K562 (cell line): ENCODE measurements around the gene FN3KRP. TPM values are rescaled to one million over a fixed set of nuclear protein-coding genes. Genes with fewer than 3 reads are reported as not detected.

Experiments used
- BRF2 ChIP-seq: IDR thresholded peaks from 3 replicates; pipeline ENCODE4 v1.6.1; 2011; ENCODE audit warnings: borderline replicate concordance, mild to moderate bottlenecking; ENCODE audit not compliant: insufficient read length, insufficient read depth
- CHAMP1 ChIP-seq: fragments of 450-650 bp; IDR thresholded peaks from 2 replicates; pipeline ENCODE4 v1.6.1; 2016; ENCODE audit warnings: mild to moderate bottlenecking
- DMBX1 ChIP-seq: fragments of 250-450 bp; sonication (Bioruptor Pico); IDR thresholded peaks from 2 replicates; pipeline ENCODE4 v1.8.0; 2022; ENCODE audit warnings: inconsistent platforms, mild to moderate bottlenecking, moderate library complexity, borderline replicate concordance
- ERF ChIP-seq: fragments of 450-650 bp; formaldehyde crosslinking; IDR thresholded peaks from 2 replicates; pipeline ENCODE4 v1.4.0; 2020; ENCODE audit warnings: mild to moderate bottlenecking, mixed read lengths
- FUS ChIP-seq: fragments of 200-400 bp; formaldehyde crosslinking; optimal IDR thresholded peaks from 2 replicates; pipeline ENCODE3; 2017; ENCODE audit warnings: low read depth, low read length
- GTF2A2 ChIP-seq: IDR thresholded peaks from 2 replicates; pipeline ENCODE4 v1.6.1; 2016; ENCODE audit warnings: mild to moderate bottlenecking, missing genetic modification characterization, missing compliant biosample characterization
- KAT2B ChIP-seq: IDR thresholded peaks from one replicate; pipeline ENCODE4 v1.6.1; 2012; ENCODE audit warnings: low read depth, mild to moderate bottlenecking, control low read depth, inconsistent platforms, low read length, moderate library complexity
- KDM2B ChIP-seq: fragments of 250-450 bp; sonication (Bioruptor Pico); IDR thresholded peaks from 2 replicates; pipeline ENCODE4 v1.8.0; 2021; ENCODE audit warnings: mild to moderate bottlenecking, moderate library complexity
- KLF13 ChIP-seq: fragments of 450-650 bp; IDR thresholded peaks from 2 replicates; pipeline ENCODE4 v1.6.1; 2016; ENCODE audit warnings: missing genetic modification characterization, low read depth, mild to moderate bottlenecking, missing compliant biosample characterization, moderate library complexity, borderline replicate concordance
- NCOA2 ChIP-seq, 2 experiments: fragments of 450-650 bp; IDR thresholded peaks; 2 replicates each; pipeline ENCODE4 v1.6.1; 2018; ENCODE audit warnings: mild to moderate bottlenecking in 2 of 2, moderate library complexity in 1 of 2; ENCODE audit not compliant: partially characterized antibody in 2 of 2
- NCOR1 ChIP-seq: fragments of 450-650 bp; IDR thresholded peaks from 2 replicates; pipeline ENCODE4 v1.6.1; 2016; ENCODE audit warnings: mild to moderate bottlenecking, moderate library complexity
- NFIC ChIP-seq: fragments of 450-650 bp; IDR thresholded peaks from 2 replicates; pipeline ENCODE4 v1.6.1; 2017; ENCODE audit warnings: mild to moderate bottlenecking, inconsistent platforms
- PPARD ChIP-seq: fragments of 250-450 bp; sonication (Bioruptor Pico); IDR thresholded peaks from 2 replicates; pipeline ENCODE4 v1.8.0; 2022; ENCODE audit warnings: inconsistent platforms, mild to moderate bottlenecking, moderate library complexity
- SOX6 ChIP-seq: fragments of 450-650 bp; IDR thresholded peaks from 2 replicates; pipeline ENCODE4 v1.6.1; 2014; ENCODE audit warnings: mild to moderate bottlenecking
- TFAP4 ChIP-seq: sonication (generic); formaldehyde crosslinking; IDR thresholded peaks from 2 replicates; pipeline ENCODE4 v1.8.0; 2022; ENCODE audit warnings: missing genetic modification reagents, mild to moderate bottlenecking, moderate library complexity, borderline replicate concordance
- ZEB2 ChIP-seq: fragments of 450-650 bp; IDR thresholded peaks from 2 replicates; pipeline ENCODE4 v1.6.1; 2016
- ZNF324 ChIP-seq: fragments of 250-450 bp; sonication (Bioruptor Pico); IDR thresholded peaks from 2 replicates; pipeline ENCODE4 v1.4.0; 2020; ENCODE audit warnings: mild to moderate bottlenecking
- ZNF512 ChIP-seq: IDR thresholded peaks from 2 replicates; pipeline ENCODE4 v1.6.1; 2016; ENCODE audit warnings: missing genetic modification characterization, missing compliant biosample characterization
- polyA plus RNA-seq, 8 experiments: library from polyadenylated mRNA; depleted of rRNA in 4 of 8; stranded (reverse) in 5 of 8; unstranded in 3 of 8; fragments of >200 nt; fragmentation: Nextera tagmentation in 2 of 8; fragmentation: Illumina TruSeq in 1 of 8; extraction: Ambion mirVana in 2 of 8; extraction: Trizol in 1 of 8; gene quantifications; 2 replicates each; pipeline versions ENCODE4 v1.2.1 to v1.2.3, GENCODE V29; 2011 to 2014; ENCODE audit warnings: inconsistent platforms in 1 of 8, missing spikeins in 1 of 8
- total RNA-seq, 7 experiments: library from RNA; depleted of rRNA in 6 of 7; stranded (reverse); fragments of >200 nt in 6 of 7; fragmentation: Illumina TruSeq in 2 of 7; extraction: Trizol in 2 of 7; gene quantifications; 2 replicates each; pipeline versions ENCODE4 v1.2.1 to v1.2.3, GENCODE V29; 2011 to 2021; ENCODE audit warnings: low replicate concordance in 1 of 7

FN3KRP gene
- total and polyA plus RNA-seq, 9 of the 15 experiments (the other 6 are each of a cell fraction or from before 2014, with no cell fraction given), result 2.0 to 32.1 (median 24.9) TPM

- TF ChIP-seq NCOR1 (0 out of 2 replicates have a peak, but pooled peaks have one; percentile 4), ZNF512 (tag) (no peak), ZNF324 (no peak), NCOA2 (IDR thresholded peaks at IDR 0.05; ENCODE audit: partially characterized antibody in 2 of 2) (no peak), GTF2A2 (no peak), SOX6 (no peak), PPARD (CRISPR knock-in tag) (no peak), DMBX1 (CRISPR knock-in tag) (peak; percentile 44; the same call in 1 of the 2 replicates), KLF13 (no peak), BRF2 (no peak), KAT2B (no peak), CHAMP1 (no peak), FUS (no peak), ZEB2 (peak; percentile 55; the same call in 1 of the 2 replicates), KDM2B (0 out of 2 replicates have a peak, but pooled peaks have one; percentile 11), TFAP4 (peak; percentile 62; the same call in 1 of the 2 replicates), NFIC (peak; percentile 62), ERF (CRISPR knock-in tag) (no peak)
Measured at GRCh38 chr17:82734987-82735866, 18.7 kb downstream of the FN3KRP start, which contains the start of gene FN3K (continued).
